GM12878 (cell line): ENCODE results near the gene MAST3.

ENCODE experiments used
- CEBPB ChIP-seq, 2 experiments: fragments of 150-350 bp in 1 of 2; IDR thresholded peaks; 2 replicates each; pipeline ENCODE4 v1.6.1; 2012 to 2014; ENCODE audit warnings: low read depth in 2 of 2, low read length in 2 of 2, borderline replicate concordance in 1 of 2, inconsistent platforms in 1 of 2
- CTCF ChIP-seq, 3 experiments: IDR thresholded peaks in 2 of 3; conservative IDR thresholded peaks in 1 of 3; 2 replicates each; pipeline ENCODE4 v1.5.1; 2011; ENCODE audit warnings: low read depth in 3 of 3, low read length in 3 of 3, mild to moderate bottlenecking in 3 of 3, control low read depth in 2 of 3, moderate library complexity in 2 of 3, inconsistent platforms in 1 of 3, mixed read lengths in 1 of 3; ENCODE audit not compliant: control insufficient read depth in 2 of 3, insufficient read depth in 1 of 3; ENCODE audit errors: extremely low read depth in 1 of 3
- EED ChIP-seq: sonication (generic); IDR thresholded peaks from 2 replicates; pipeline ENCODE4 v1.6.1; 2016; ENCODE audit warnings: antibody characterized with exemption, low read depth
- EZH2 ChIP-seq: IDR thresholded peaks from 2 replicates; pipeline ENCODE4 v1.6.1; 2012; ENCODE audit warnings: low read depth, mild to moderate bottlenecking, control low read depth, inconsistent platforms, low read length, borderline replicate concordance; ENCODE audit not compliant: control insufficient read depth
- HDAC2 ChIP-seq: fragments of 200-600 bp; sonication (generic); IDR thresholded peaks from 2 replicates; pipeline ENCODE4 v1.6.1; 2017
- PKNOX1 ChIP-seq: fragments of 450-650 bp; IDR thresholded peaks from 2 replicates; pipeline ENCODE4 v1.6.1; 2016; ENCODE audit warnings: mild to moderate bottlenecking
- POLR2A ChIP-seq: IDR thresholded peaks from 2 replicates; pipeline ENCODE4 v1.6.1; 2011; ENCODE audit warnings: low read depth, mild to moderate bottlenecking, low read length
- POLR2AphosphoS5 ChIP-seq: IDR thresholded peaks from 2 replicates; pipeline ENCODE4 v1.6.1; 2011; ENCODE audit warnings: mild to moderate bottlenecking, low read length, inconsistent platforms
- REST ChIP-seq: IDR thresholded peaks from 2 replicates; pipeline ENCODE4 v1.6.1; 2012; ENCODE audit warnings: mild to moderate bottlenecking, low read depth, low read length
- TCF12 ChIP-seq: IDR thresholded peaks from 2 replicates; pipeline ENCODE4 v1.6.1; 2011; ENCODE audit warnings: low read depth, mild to moderate bottlenecking, low read length
- USF2 ChIP-seq: IDR thresholded peaks from 2 replicates; pipeline ENCODE4 v1.6.1; 2011; ENCODE audit warnings: low read depth, low read length, improper control_type of control experiment, borderline replicate concordance

- no peak for TF ChIP-seq POLR2A
- TF ChIP-seq TCF12 = no peak
- TF ChIP-seq USF2 = no peak
- TF ChIP-seq POLR2AphosphoS5 = no peak
- no peak for TF ChIP-seq EZH2
- no peak for TF ChIP-seq REST
- TF ChIP-seq HDAC2 = no peak
- TF ChIP-seq CTCF (IDR thresholded peaks at IDR 0.05 in 2 of 3, conservative IDR thresholded peaks at IDR 0.05 in 1 of 3; ENCODE audit: control insufficient read depth in 2 of 3, extremely low read depth in 1 of 3, insufficient read depth in 1 of 3, low read depth in 3 of 3, low read length in 3 of 3) = no peak
- TF ChIP-seq EED = no peak
- TF ChIP-seq CEBPB (IDR thresholded peaks at IDR 0.05; ENCODE audit: borderline replicate concordance in 1 of 2, low read depth in 2 of 2, low read length in 2 of 2) = no peak
- TF ChIP-seq PKNOX1 = no peak
Measured at GRCh38 chr19:18051887-18052286, 45.7 kb upstream of the MAST3 start.
